WERI-Rb-1 (cell line): Measurements from ENCODE around the gene RTN4R.
"Not testable (repeated sequence)": the region's sequence is repeated elsewhere in the genome, so short reads cannot be mapped to it uniquely, and the experiment has no call there.

Experiments used
- DNase-seq: peaks from one replicate; pipeline ENCODE4 v3.0.0-alpha.2; 2020
- H3K27ac ChIP-seq: fragments of 250-450 bp; sonication (Bioruptor Pico); 2 replicates; pipeline ENCODE4 v1.5.1; 2020; ENCODE audit warnings: mild to moderate bottlenecking, moderate library complexity
- H3K27me3 ChIP-seq: fragments of 250-450 bp; sonication (Bioruptor Pico); 2 replicates; pipeline ENCODE4 v1.5.1; 2021; ENCODE audit warnings: mild to moderate bottlenecking, low read depth, moderate library complexity; ENCODE audit not compliant: insufficient read depth, severe bottlenecking
- H3K36me3 ChIP-seq: fragments of 250-450 bp; sonication (Bioruptor Pico); 2 replicates; pipeline ENCODE4 v1.5.1; 2020; ENCODE audit warnings: mild to moderate bottlenecking, moderate library complexity
- H3K4me3 ChIP-seq: 2 replicates; pipeline ENCODE4 v1.5.1; 2011; ENCODE audit warnings: low read depth, mild to moderate bottlenecking, control low read depth, low read length
- H3K9me3 ChIP-seq: fragments of 250-450 bp; sonication (Bioruptor Pico); 2 replicates; pipeline ENCODE4 v1.5.1; 2021; ENCODE audit warnings: mild to moderate bottlenecking, moderate library complexity; ENCODE audit not compliant: severe bottlenecking
- TF ChIP-seq, protein P1 (sequence below): IDR thresholded peaks from 2 replicates; pipeline ENCODE4 v1.5.1; 2011; ENCODE audit warnings: low read depth, mild to moderate bottlenecking, control low read depth, inconsistent platforms, low read length

RTN4R gene

DNA sequence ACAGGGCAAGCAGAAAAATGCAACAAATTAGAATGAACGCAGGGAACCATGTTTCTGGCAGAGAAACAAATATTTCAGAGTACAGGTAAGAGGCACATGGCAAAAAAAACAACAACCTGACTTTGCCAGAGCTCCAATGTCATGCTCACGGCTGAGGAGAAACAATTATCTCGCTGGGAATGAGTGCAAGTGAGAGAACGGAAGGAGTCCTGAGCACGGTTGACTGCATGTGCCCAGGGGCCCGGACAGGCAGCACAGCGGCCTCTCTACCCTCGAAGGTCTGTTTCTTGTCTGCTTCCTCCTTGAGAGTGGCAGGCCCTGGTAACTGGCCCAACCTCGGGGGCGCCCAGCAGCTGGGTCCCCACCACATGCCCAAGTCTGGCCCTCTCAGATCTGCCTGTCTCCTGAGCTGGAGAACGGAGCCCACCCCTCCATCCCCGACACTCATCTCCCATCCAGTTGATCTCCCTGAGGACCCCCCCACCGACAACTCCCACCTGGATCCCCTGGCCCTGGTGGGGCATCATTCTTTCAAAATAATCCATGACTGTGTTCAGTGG, 24.6 kb upstream of the RTN4R start:
- H3K36me3 ChIP-seq = no peaks in the 10 kb centered on the region
- no peaks in the 10 kb centered on the region for H3K9me3 ChIP-seq
- DNase-seq = no peak
- TF ChIP-seq, protein P1, sequence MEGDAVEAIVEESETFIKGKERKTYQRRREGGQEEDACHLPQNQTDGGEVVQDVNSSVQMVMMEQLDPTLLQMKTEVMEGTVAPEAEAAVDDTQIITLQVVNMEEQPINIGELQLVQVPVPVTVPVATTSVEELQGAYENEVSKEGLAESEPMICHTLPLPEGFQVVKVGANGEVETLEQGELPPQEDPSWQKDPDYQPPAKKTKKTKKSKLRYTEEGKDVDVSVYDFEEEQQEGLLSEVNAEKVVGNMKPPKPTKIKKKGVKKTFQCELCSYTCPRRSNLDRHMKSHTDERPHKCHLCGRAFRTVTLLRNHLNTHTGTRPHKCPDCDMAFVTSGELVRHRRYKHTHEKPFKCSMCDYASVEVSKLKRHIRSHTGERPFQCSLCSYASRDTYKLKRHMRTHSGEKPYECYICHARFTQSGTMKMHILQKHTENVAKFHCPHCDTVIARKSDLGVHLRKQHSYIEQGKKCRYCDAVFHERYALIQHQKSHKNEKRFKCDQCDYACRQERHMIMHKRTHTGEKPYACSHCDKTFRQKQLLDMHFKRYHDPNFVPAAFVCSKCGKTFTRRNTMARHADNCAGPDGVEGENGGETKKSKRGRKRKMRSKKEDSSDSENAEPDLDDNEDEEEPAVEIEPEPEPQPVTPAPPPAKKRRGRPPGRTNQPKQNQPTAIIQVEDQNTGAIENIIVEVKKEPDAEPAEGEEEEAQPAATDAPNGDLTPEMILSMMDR = no peak
- no peak overlapping the region for H3K27ac ChIP-seq
- H3K4me3 ChIP-seq = no peak overlapping the region
- no peaks in the 10 kb centered on the region for H3K27me3 ChIP-seq

DNA sequence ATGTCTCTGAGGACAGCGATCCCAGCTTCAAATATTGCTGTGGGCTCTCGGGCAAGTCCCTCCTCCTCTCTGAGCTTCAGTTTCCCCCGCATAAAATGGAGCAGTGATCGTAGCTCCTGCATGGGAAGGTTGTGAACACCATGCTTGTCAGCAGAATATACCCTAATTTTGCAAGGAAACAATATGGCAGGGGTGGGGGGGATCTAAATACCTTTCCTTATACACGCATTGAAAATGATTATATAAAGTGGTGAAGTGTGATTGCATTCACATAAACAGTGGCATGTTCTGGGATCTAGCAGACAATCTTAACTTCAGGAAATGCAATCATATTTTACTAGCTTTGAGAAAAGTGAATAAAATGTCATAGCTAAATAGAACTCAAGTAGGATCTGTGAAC, 24.0 kb upstream of the RTN4R start:
- Histone ChIP-seq H3K4me3 (no peak overlapping the region), H3K9me3 (no peaks in the 10 kb centered on the region), H3K27ac (no peak overlapping the region), H3K27me3 (no peaks in the 10 kb centered on the region), H3K36me3 (no peaks in the 10 kb centered on the region)
- TF ChIP-seq, protein P1 = no peak
- DNase-seq = no peak

DNA sequence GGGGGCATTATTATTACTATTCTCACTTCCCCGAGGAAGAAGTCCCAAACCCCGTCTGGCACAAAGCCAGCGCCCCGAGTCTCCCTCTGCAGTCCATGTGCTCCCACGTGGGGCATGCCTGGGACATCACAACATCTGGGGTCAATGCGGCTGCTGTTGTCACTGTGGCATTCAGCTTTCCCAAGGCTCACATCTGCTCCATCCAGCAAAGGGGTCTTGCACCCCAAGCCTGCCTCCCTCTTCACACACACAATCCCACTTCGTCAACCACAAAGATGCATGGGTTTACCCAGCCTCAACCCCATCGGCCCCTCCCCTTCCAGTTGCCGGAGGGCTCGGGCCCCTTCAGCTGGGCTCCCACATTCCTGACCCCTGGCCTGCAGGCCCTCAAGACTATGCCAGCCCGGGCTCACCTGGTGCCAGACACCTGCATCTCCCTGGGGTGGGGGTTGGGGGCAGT, 23.5 kb upstream of the RTN4R start:
- Histone ChIP-seq H3K27me3 (no peaks in the 10 kb centered on the region), H3K27ac (no peak overlapping the region), H3K9me3 (no peaks in the 10 kb centered on the region), H3K4me3 (no peak overlapping the region), H3K36me3 (no peaks in the 10 kb centered on the region)
- no peak for DNase-seq
- TF ChIP-seq, protein P1 = no peak

DNA sequence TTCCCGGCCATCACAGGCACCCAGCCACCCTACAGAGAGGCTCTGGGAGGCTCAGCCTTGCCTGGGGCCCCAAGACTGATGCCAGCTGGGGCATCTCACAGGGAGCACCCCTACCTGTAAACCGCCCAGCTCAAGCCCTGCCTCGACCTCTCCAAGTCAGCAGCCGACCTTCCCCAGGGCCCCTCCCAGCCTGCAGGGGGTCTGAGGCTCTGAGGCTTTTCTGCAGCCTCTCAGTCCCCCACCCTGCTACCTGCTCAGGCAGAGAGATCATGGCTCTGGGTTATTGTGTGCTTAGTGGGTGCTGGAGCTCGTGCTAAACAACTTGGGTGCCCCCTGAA, 23.1 kb upstream of the RTN4R start:
- Histone ChIP-seq H3K27ac (no peak overlapping the region), H3K4me3 (no peak overlapping the region), H3K9me3 (no peaks in the 10 kb centered on the region), H3K36me3 (no peaks in the 10 kb centered on the region), H3K27me3 (no peaks in the 10 kb centered on the region)
- TF ChIP-seq, protein P1 = no peak
- DNase-seq = no peak

DNA sequence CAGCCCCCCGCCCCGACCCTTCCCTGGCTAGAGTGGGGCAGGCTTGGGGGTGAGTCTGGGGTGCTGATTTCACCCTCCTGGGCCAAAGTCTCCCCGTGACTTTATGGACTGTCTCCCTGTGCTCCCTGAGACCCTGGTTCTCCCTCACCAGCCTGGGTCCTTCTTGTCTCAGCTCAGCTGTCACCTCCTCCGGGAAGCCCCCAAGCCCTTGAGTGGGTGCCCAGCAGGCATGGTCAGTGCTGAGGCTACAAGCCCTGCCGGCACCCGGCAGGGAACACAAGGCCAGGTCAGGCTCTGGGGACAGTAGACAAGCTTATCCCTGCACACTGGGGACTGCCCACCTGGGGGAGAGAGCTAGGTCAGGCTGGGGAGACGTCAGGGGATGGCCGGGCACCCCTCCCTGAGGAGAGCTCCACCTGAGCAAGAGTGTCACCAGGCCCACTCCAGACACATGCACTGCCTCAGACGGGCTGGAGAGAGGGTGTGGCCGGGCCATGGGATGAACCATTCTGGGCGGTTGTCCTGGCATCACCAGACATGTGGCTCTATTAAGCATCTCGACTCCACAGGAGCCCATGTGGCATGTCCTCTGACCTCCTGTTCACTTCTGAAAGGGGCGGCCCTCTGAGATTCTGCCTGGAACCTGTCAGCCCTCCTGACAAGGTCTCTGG, 22.6 kb upstream of the RTN4R start:
- Histone ChIP-seq H3K27ac (no peak overlapping the region), H3K27me3 (no peaks in the 10 kb centered on the region), H3K9me3 (no peaks in the 10 kb centered on the region), H3K36me3 (no peaks in the 10 kb centered on the region), H3K4me3 (no peak overlapping the region)
- DNase-seq = no peak
- TF ChIP-seq, protein P1 = no peak

DNA sequence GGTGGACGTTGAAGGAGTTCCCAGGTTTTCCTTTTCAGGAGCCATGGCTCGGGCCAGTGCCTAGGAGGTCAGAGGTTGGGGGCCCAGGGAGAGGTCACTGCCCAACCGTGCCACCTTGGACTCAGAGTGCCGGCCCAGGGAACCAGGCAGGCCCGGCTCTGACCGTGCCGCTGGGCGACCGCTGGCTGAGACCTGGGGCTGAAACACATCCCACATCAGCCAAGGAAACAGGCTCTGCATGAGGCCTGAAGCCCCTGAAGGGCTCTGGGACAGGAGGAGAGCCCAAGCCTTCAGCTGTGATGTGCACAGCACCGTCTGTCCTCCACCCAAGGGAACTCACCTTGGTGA, 21.9 kb upstream of the RTN4R start:
- Histone ChIP-seq H3K36me3 (no peaks in the 10 kb centered on the region), H3K27ac (no peak overlapping the region), H3K4me3 (no peak overlapping the region), H3K9me3 (no peaks in the 10 kb centered on the region), H3K27me3 (no peaks in the 10 kb centered on the region)
- no peak for DNase-seq
- TF ChIP-seq, protein P1 = no peak

DNA sequence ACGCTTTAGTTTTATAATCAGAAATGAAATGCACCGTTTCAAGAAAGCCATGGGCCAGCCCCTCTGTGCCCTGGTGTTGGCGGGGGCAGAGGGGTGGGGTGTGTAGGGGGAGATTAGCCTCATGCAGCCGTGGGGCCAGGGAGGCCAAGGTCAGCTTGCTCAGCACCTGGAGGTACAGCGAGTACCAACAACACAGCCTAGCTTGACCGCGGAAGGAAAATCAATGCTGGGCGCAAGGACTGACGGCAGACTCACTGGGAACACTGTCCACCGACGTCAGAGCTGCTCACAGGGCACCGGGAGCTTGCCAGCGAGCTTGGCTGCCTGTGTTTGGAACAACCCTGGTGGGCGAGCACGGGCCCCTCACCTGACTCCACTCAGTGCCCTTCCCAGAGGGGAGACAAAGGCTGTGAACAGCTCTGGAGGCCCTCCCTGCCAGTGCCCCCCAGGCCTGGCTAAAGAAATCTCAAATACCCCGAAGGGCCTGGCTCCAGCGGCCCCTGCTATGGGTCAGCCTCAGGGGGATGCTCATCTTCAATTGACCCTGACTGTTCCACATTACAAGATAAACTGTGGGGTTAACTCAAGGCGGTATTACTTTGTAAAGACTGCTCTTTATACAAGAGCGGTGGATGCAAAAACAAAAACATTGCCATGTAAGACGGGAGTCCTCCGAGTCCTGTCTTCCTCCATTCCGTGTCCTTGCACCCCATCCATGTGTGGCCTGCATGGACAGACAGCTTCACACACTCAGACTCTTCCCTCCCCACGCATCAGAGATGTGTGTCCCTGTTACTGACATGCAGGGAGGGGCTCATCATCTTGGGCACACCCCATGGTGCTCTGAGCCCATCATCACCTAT, 21.3 kb upstream of the RTN4R start:
- not testable (repeated sequence) for DNase-seq, H3K27me3 ChIP-seq, H3K9me3 ChIP-seq, H3K4me3 ChIP-seq, H3K27ac ChIP-seq, H3K36me3 ChIP-seq
